ENCODE measurements around the gene HIVEP3.

GRCh38 chr1:41741244-41741643 is 177.5 kb downstream of the HIVEP3 start:
- TF ChIP-seq CTCF (conservative IDR thresholded peaks at IDR 0.05; ENCODE audit: low read length) (no peak), EZH2phosphoT487 (IDR thresholded peaks at IDR 0.05; ENCODE audit: borderline replicate concordance) (no peak)

All from Loucy (cell line).